OCI-LY1 (cell line): ENCODE measurements around the gene CAD.

Experiments
- CTCF ChIP-seq: fragments of 200-600 bp; sonication (generic), shearing (Covaris generic); IDR thresholded peaks from 2 replicates; pipeline ENCODE4 v1.5.1; 2017; ENCODE audit warnings: mild to moderate bottlenecking, antibody characterized with exemption, low read length, moderate library complexity, mixed read lengths
- EZH2 ChIP-seq: fragments of 200-600 bp; sonication (generic), shearing (Covaris generic); IDR thresholded peaks from 2 replicates; pipeline ENCODE4 v1.8.0; 2017; ENCODE audit warnings: borderline replicate concordance, mixed run types, mild to moderate bottlenecking, antibody characterized with exemption, low read length, moderate library complexity, mixed read lengths

DNA sequence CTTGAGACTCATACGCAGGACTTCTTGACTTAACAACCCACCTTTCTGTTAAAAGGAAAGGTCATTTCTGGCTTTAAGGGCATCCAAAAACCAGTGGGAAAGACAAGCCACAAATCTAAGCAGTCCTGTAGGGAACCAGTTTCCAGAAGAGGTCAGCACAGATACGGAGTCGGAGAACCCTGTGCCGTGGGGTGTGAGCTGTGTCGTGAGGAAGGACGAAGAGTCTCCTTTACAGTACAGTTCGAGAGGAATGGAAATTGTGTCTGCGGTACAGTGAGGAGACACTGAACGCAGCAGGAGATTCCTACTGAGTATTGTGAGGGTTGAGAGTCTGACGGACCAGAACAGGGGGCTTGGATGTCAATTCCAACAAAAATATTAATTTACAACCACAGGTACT, 27.9 kb downstream of the CAD start:
- TF ChIP-seq CTCF (no peak), EZH2 (no peak)
